Astrocyte (in vitro differentiated cells and primary cell): ENCODE measurements around the gene CCDC34. TPM values are rescaled to one million over a fixed set of nuclear protein-coding genes. Genes with fewer than 3 reads are reported as not detected.

Experiments used
- DNase-seq: peaks from one replicate; pipeline ENCODE4 v3.0.0-alpha.2; 2010; ENCODE audit warnings: low read depth
- FAIRE-seq: peaks from 2 replicates; lab custom pipeline; 2011; peaks lifted over from hg19 to GRCh38; lab: Jason Lieb, UNC
- H2AFZ ChIP-seq: 2 replicates; pipeline ENCODE4 v1.6.0; 2012; ENCODE audit warnings: low read depth, low read length, inconsistent platforms
- H3K27ac ChIP-seq: 2 replicates; pipeline ENCODE4 v1.5.1; 2011; ENCODE audit warnings: low read depth, low read length, inconsistent platforms
- H3K27me3 ChIP-seq: 2 replicates; pipeline ENCODE4 v1.6.0; 2011; ENCODE audit warnings: low read length, inconsistent platforms; ENCODE audit not compliant: insufficient read depth
- H3K36me3 ChIP-seq: 2 replicates; pipeline ENCODE4 v1.5.1; 2011; ENCODE audit warnings: low read length, inconsistent platforms; ENCODE audit not compliant: insufficient read depth
- H3K4me1 ChIP-seq: 2 replicates; pipeline ENCODE4 v1.5.1; 2011; ENCODE audit warnings: low read length, inconsistent platforms; ENCODE audit not compliant: insufficient read depth
- H3K4me2 ChIP-seq: 2 replicates; pipeline ENCODE4 v1.6.0; 2012; ENCODE audit warnings: low read length, inconsistent platforms
- H3K4me3 ChIP-seq: 2 replicates; pipeline ENCODE4 v1.5.1; 2011; ENCODE audit warnings: low read depth, mild to moderate bottlenecking, low read length, inconsistent platforms; ENCODE audit not compliant: insufficient read depth
- H3K79me2 ChIP-seq: 2 replicates; pipeline ENCODE4 v1.6.0; 2012; ENCODE audit warnings: mild to moderate bottlenecking, low read length, inconsistent platforms; ENCODE audit not compliant: insufficient read depth
- H3K9ac ChIP-seq: 2 replicates; pipeline ENCODE4 v1.6.0; 2012; ENCODE audit warnings: mild to moderate bottlenecking, low read length, inconsistent platforms
- H3K9me3 ChIP-seq: 2 replicates; pipeline ENCODE4 v1.5.1; 2012; ENCODE audit warnings: low read depth, mild to moderate bottlenecking, low read length, inconsistent platforms; ENCODE audit not compliant: insufficient read depth
- H4K20me1 ChIP-seq: 2 replicates; pipeline ENCODE4 v1.6.0; 2012; ENCODE audit warnings: low read length, inconsistent platforms; ENCODE audit not compliant: insufficient read depth
- H3K27ac Mint-ChIP-seq: one replicate; pipeline ENCODE4 v1.8.0; 2021; ENCODE audit warnings: mild to moderate bottlenecking, mixed read lengths; ENCODE audit not compliant: unreplicated experiment
- H3K27me3 Mint-ChIP-seq: one replicate; pipeline ENCODE4 v1.8.0; 2021; ENCODE audit warnings: low read depth, mixed read lengths; ENCODE audit not compliant: unreplicated experiment
- H3K36me3 Mint-ChIP-seq: one replicate; pipeline ENCODE4 v1.8.0; 2021; ENCODE audit warnings: low read depth, mixed read lengths; ENCODE audit not compliant: unreplicated experiment
- H3K4me1 Mint-ChIP-seq: one replicate; pipeline ENCODE4 v1.8.0; 2021; ENCODE audit warnings: low read depth, mixed read lengths; ENCODE audit not compliant: unreplicated experiment
- H3K4me3 Mint-ChIP-seq: one replicate; pipeline ENCODE4 v1.8.0; 2021; ENCODE audit warnings: mild to moderate bottlenecking, moderate library complexity, mixed read lengths; ENCODE audit not compliant: unreplicated experiment
- H3K9me3 Mint-ChIP-seq: one replicate; pipeline ENCODE4 v1.8.0; 2021; ENCODE audit warnings: mild to moderate bottlenecking, mixed read lengths; ENCODE audit not compliant: unreplicated experiment
- EZH2 ChIP-seq: IDR thresholded peaks from 2 replicates; pipeline ENCODE4 v1.6.1; 2012; ENCODE audit warnings: mild to moderate bottlenecking, low read length, inconsistent platforms; ENCODE audit not compliant: insufficient read depth
- total RNA-seq: library from RNA; stranded (reverse); gene quantifications from 2 replicates; pipeline ENCODE4 v1.2.1, GENCODE V29; 2021
- TF ChIP-seq, protein P1 (sequence below): IDR thresholded peaks from 2 replicates; pipeline ENCODE4 v1.5.1; 2011; ENCODE audit warnings: low read depth, mild to moderate bottlenecking, inconsistent platforms, low read length, moderate library complexity; ENCODE audit not compliant: insufficient read depth

CCDC34 gene
- total RNA-seq, 1 donor from 2014 or later, result 12.8 TPM

DNA sequence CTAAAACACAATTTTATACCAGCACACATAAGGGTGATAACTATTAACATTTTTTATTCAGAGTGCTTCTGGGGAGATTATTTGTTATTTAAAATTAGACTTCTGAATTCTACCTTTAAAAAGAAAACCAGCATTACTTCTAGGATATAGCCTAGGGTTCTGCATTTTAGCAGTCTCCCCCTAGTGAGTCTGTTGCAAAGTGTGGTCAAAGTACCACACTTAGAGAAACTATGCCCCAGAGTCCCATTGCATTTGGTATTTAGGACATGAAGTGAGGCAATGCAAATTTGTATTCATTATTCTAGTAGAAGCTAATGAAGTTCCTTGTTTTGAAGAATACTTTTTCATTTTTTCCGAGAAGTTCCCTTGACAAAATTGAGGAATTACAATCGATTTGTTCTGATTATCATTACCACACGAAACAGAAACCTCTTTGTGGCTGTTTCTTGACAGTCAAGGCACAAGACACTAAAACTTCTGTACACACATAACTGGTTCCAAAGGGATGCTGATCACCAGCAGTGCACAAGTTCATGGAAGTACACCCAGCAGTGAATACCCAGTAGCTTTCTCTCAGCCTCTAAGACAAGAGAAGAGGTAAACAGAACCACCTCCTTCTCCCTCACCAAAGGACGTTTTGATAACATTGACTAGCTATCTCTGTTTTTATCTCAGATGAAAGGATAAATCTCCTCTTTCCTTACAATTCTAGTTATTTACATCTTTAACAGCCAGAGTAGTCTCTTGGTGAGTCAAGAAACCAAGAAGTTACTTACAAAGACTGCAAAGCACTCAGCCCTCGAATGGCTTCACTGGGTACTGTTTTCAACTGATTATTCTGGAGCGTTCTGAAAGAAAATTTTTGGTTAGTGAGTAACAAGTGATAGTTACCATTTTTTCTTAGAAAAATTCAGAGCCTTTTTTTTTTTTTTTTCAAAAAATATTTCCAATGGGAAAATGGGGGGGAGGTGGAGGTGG, 27.6 kb upstream of the CCDC34 start:
- peak overlapping the region; percentile 61 for H3K27ac ChIP-seq
- peaks cover 84% of the 10 kb centered on the region for H3K4me1 Mint-ChIP-seq
- no peaks in the 10 kb centered on the region for H3K9me3 ChIP-seq
- peak overlapping the region; percentile 79 for H3K27ac Mint-ChIP-seq
- no peaks in the 10 kb centered on the region for H3K9me3 Mint-ChIP-seq
- FAIRE-seq (no peak), DNase-seq (peak; percentile 86)
- no peaks in the 10 kb centered on the region for H3K27me3 ChIP-seq
- no peaks in the 10 kb centered on the region for H3K27me3 Mint-ChIP-seq
- no peaks in the 10 kb centered on the region for H4K20me1 ChIP-seq
- TF ChIP-seq, protein P1, sequence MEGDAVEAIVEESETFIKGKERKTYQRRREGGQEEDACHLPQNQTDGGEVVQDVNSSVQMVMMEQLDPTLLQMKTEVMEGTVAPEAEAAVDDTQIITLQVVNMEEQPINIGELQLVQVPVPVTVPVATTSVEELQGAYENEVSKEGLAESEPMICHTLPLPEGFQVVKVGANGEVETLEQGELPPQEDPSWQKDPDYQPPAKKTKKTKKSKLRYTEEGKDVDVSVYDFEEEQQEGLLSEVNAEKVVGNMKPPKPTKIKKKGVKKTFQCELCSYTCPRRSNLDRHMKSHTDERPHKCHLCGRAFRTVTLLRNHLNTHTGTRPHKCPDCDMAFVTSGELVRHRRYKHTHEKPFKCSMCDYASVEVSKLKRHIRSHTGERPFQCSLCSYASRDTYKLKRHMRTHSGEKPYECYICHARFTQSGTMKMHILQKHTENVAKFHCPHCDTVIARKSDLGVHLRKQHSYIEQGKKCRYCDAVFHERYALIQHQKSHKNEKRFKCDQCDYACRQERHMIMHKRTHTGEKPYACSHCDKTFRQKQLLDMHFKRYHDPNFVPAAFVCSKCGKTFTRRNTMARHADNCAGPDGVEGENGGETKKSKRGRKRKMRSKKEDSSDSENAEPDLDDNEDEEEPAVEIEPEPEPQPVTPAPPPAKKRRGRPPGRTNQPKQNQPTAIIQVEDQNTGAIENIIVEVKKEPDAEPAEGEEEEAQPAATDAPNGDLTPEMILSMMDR, result no peak
- no peak for TF ChIP-seq EZH2
- H3K36me3 Mint-ChIP-seq, result no peaks in the 10 kb centered on the region
- H3K9ac ChIP-seq, result peak overlapping the region; percentile 16
- H3K4me3 ChIP-seq, result no peak overlapping the region
- peaks cover 71% of the 10 kb centered on the region for H3K4me1 ChIP-seq
- no peak overlapping the region for H3K4me3 Mint-ChIP-seq
- no peaks in the 10 kb centered on the region for H3K36me3 ChIP-seq
- peaks cover 7% of the 10 kb centered on the region for H3K79me2 ChIP-seq
- peak overlapping the region; percentile 61 for H3K4me2 ChIP-seq
- H2AFZ ChIP-seq, result no peak overlapping the region

DNA sequence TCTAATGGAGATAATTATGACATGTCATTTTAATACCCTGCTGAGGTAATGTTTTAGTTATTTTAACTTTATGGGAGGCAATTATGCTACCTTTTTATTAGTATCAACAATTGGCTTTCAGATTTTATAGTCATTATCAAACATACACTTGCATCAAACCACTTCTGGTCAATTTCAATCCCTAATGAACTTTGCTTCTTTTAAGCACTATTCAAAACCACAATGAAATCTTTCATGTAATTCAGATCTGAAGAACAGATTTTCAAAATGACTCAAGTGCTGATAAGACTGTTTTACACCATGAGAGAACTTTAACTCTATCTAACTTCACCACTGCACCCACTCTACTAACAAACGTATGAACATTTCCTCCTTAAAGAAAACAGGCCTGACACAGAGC, 25.9 kb upstream of the CCDC34 start:
- TF ChIP-seq, protein P1, result no peak
- TF ChIP-seq EZH2, result no peak
- Histone ChIP-seq H3K4me3 (no peak overlapping the region), H3K4me2 (peak overlapping the region; percentile 40), H3K9ac (no peak overlapping the region), H3K27me3 (no peaks in the 10 kb centered on the region), H4K20me1 (no peaks in the 10 kb centered on the region), H3K9me3 (no peaks in the 10 kb centered on the region), H3K79me2 (peaks cover 4% of the 10 kb centered on the region), H2AFZ (no peak overlapping the region), H3K36me3 (peaks cover 9% of the 10 kb centered on the region), H3K27ac (peak overlapping the region; percentile 33), H3K4me1 (peaks cover 74% of the 10 kb centered on the region)
- peak overlapping the region; percentile 22 for H3K27ac Mint-ChIP-seq
- FAIRE-seq (peak; percentile 9), DNase-seq (peak; percentile 68)
- no peaks in the 10 kb centered on the region for H3K27me3 Mint-ChIP-seq
- H3K36me3 Mint-ChIP-seq, result no peaks in the 10 kb centered on the region
- peaks cover 84% of the 10 kb centered on the region for H3K4me1 Mint-ChIP-seq
- peak overlapping the region; percentile 8 for H3K4me3 Mint-ChIP-seq
- no peaks in the 10 kb centered on the region for H3K9me3 Mint-ChIP-seq

DNA sequence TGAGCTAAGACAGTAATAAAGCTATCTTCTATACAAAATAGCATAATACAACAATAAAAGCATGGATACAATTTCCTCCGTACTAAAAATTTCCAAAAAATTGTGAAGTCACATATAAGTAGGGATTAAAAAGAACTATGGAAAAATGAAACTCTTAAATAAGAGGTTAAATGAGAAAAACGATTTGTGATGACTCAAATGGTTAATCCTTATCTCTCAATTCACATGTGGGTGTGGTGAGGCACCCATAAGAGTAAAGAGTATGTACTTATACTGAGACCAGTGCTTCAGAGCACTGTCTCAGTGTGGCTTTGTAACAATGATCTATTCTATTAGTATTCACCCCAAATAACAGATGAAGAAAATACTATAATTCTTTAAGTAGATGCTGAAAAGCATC, 25.0 kb upstream of the CCDC34 start:
- no peak overlapping the region for H2AFZ ChIP-seq
- no peak overlapping the region for H3K9ac ChIP-seq
- H3K79me2 ChIP-seq, result peaks cover 4% of the 10 kb centered on the region
- H4K20me1 ChIP-seq, result no peaks in the 10 kb centered on the region
- Mint-ChIP-seq H3K36me3 (no peaks in the 10 kb centered on the region), H3K9me3 (no peaks in the 10 kb centered on the region), H3K4me1 (peaks cover 79% of the 10 kb centered on the region), H3K4me3 (no peak overlapping the region), H3K27me3 (no peaks in the 10 kb centered on the region), H3K27ac (no peak overlapping the region)
- no peak overlapping the region for H3K4me3 ChIP-seq
- no peak overlapping the region for H3K4me2 ChIP-seq
- no peaks in the 10 kb centered on the region for H3K27me3 ChIP-seq
- H3K4me1 ChIP-seq, result peaks cover 72% of the 10 kb centered on the region
- no peak for TF ChIP-seq EZH2
- TF ChIP-seq, protein P1, result no peak
- FAIRE-seq (no peak), DNase-seq (no peak)
- no peaks in the 10 kb centered on the region for H3K9me3 ChIP-seq
- H3K27ac ChIP-seq, result no peak overlapping the region
- H3K36me3 ChIP-seq, result peaks cover 9% of the 10 kb centered on the region
